GM08714 (cell line): ENCODE data around the gene TAS2R10.
"Not testable (repeated sequence)": the region's sequence is repeated elsewhere in the genome, so short reads cannot be mapped to it uniquely, and the experiment has no call there.

ENCODE experiments used
- H3K4me3 ChIP-seq: fragments of 200-500 bp; sonication (Bioruptor generic); 2 replicates; pipeline ENCODE4 v1.5.1; 2014; ENCODE audit warnings: mild to moderate bottlenecking, low read length, inconsistent platforms
- ZNF274 ChIP-seq: IDR thresholded peaks from 2 replicates; pipeline ENCODE4 v1.6.1; 2012; ENCODE audit warnings: mild to moderate bottlenecking, low read depth, low read length

The TAS2R10 gene

GRCh38 chr12:10811883-10812536, 14.1 kb downstream of the TAS2R10 start:
- no peak for TF ChIP-seq ZNF274
- no peak overlapping the region for H3K4me3 ChIP-seq

DNA sequence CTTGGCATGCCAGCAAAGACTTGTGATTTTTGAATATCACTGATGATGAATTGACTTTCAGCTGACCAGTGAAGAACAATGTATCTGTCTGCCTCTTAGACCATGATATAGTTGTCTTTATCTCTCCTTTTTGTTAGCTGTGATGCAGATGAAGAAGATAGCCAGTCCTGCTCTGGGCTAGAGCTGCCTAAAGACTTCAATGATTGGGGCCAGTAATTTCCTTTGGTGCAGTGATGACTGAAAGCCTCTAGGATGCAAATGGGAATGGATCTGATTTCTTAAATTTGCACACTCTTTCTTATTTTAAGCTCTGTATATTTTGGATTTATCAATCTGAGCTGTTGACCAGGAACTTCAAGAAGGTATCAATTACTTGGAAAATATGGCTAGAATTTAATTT, 16.1 kb downstream of the TAS2R10 start, which contains the start of gene TAS2R9:
Gene TAS2R9 (minus strand): TSS at position 101 of the 400 bp plus-strand sequence. CDS start 93 bp downstream, at position 8.
- TF ChIP-seq ZNF274 = no peak
- no peak within 1 kb of the TSS for H3K4me3 ChIP-seq

GRCh38 chr12:10807186-10807585, 19.0 kb downstream of the TAS2R10 start, which contains the start of gene TAS2R8:
Gene TAS2R8 (minus strand): TSS chr12:10807286. CDS start chr12:10806980, 306 bp downstream.
- no peak within 1 kb of the TSS for H3K4me3 ChIP-seq
- no peak for TF ChIP-seq ZNF274

- no peak within 1 kb of the TSS for H3K4me3 ChIP-seq
- no peak for TF ChIP-seq ZNF274
These were observed 23.6 kb downstream of the TAS2R10 start, which contains the start of gene TAS2R7 for GRCh38 chr12:10802587-10802986. Gene TAS2R7 (minus strand): TSS chr12:10802627. CDS start chr12:10802570, 57 bp downstream.

- no peak for TF ChIP-seq ZNF274
- H3K4me3 ChIP-seq = no peak overlapping the region
These were observed 24.4 kb downstream of the TAS2R10 start for GRCh38 chr12:10801741-10802140.

DNA sequence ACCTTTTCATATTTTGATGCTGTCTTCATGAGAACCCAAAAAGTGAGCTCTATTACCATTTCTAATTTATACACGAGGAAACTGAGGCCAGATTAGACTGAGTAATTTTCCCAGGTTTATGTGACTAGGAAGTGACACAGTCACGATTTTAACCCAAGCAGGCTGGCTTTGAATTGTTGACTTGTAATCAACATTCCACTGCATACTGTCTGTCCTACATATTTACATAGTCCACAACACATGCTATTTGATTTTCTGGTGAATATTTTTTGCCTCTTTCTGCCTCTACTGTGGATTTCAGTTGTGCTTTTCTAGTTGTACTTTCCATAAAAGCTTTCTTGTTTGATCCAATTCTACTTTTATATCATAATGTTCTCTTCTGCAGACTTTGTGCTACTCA, 31.9 kb downstream of the TAS2R10 start:
- no peak overlapping the region for H3K4me3 ChIP-seq
- TF ChIP-seq ZNF274 = no peak

DNA sequence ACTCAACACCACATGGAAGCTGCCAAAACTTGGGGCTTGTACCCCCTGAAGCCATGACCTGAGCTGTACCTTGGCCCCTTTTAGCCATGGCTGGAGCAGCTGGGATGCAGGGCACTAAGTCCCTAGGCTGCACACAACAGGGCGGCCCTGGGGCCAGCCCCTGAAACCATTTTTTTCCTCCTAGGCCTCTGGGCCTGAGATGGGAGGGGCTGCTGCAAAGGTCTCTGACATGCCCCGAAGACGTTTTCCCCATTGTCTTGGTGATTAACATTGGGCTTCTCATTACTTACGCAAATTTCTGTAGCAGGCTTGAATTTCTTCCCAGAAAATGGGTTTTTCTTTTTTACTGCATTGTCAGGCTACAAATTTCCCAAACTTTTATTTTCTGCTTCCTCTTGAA, 34.4 kb downstream of the TAS2R10 start:
- H3K4me3 ChIP-seq = not testable (repeated sequence)

DNA sequence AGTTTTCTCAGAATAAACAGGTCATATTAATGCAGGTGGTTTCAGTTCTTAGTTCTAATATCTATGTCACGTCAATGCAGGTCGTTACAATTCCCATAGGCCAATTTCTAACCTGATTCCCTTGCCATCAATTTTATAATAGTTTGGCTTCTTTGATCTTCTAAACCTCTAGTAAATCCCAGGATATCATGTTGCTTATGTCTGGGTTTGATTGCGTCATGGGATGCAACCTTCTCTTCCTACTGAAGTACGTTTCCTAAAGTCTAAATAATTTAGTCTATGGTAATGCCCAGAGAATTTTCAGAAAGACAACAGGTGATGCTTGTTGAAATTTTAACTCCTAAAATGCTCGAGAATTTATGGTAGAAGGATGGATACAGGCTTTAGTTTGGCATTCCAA, 42.9 kb downstream of the TAS2R10 start:
- no peak for TF ChIP-seq ZNF274
- no peak overlapping the region for H3K4me3 ChIP-seq

DNA sequence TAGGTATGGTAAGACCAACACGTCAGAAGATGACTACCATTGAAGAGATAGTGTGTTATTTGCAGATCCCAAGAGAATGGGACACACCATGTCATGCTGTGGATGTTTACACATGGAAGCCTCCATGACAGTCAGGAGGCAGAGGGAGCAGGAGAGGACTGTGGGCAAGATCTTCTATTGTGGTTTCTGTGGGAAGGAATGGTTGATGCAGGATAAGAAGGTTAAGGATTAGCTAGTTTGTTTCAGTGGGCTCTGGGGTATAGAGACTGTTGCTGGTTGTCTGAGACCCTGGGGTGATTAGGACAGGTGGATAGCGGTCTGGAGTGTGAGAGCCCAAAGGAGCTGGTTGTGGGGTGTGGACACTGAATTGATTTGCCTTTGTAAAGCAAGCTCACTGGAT, 47.1 kb downstream of the TAS2R10 start:
- TF ChIP-seq ZNF274 = no peak

More for the DNA sequence above, 47.1 kb downstream of the TAS2R10 start:
- H3K4me3 ChIP-seq = no peak overlapping the region
